Osteocyte (in vitro differentiated cells): ENCODE data around the gene TMCO2. TPM values are rescaled to one million over a fixed set of nuclear protein-coding genes. Genes with fewer than 3 reads are reported as not detected.

Experiments
- DNase-seq: peaks from one replicate; pipeline ENCODE4 v3.0.0; 2021; ENCODE audit warnings: mixed read lengths; ENCODE audit not compliant: unreplicated experiment; ENCODE audit errors: extremely low spot score
- H3K27ac Mint-ChIP-seq: one replicate; pipeline ENCODE4 v1.8.0; 2021; ENCODE audit warnings: mild to moderate bottlenecking, mixed read lengths; ENCODE audit not compliant: unreplicated experiment
- H3K27me3 Mint-ChIP-seq: one replicate; pipeline ENCODE4 v1.8.0; 2021; ENCODE audit warnings: mixed read lengths; ENCODE audit not compliant: unreplicated experiment
- H3K36me3 Mint-ChIP-seq: one replicate; pipeline ENCODE4 v1.8.0; 2021; ENCODE audit warnings: mixed read lengths; ENCODE audit not compliant: unreplicated experiment
- H3K4me1 Mint-ChIP-seq: one replicate; pipeline ENCODE4 v1.8.0; 2021; ENCODE audit warnings: mixed read lengths; ENCODE audit not compliant: unreplicated experiment
- H3K4me3 Mint-ChIP-seq: one replicate; pipeline ENCODE4 v1.8.0; 2021; ENCODE audit warnings: mild to moderate bottlenecking, moderate library complexity, mixed read lengths; ENCODE audit not compliant: unreplicated experiment
- H3K9me3 Mint-ChIP-seq: one replicate; pipeline ENCODE4 v1.8.0; 2021; ENCODE audit warnings: mixed read lengths; ENCODE audit not compliant: unreplicated experiment
- total RNA-seq: library from RNA; stranded (reverse); gene quantifications from 2 replicates; pipeline ENCODE4 v1.2.1, GENCODE V29; 2021
- TF ChIP-seq, protein P1 (sequence below): fragments of 200-600 bp; sonication (generic); IDR thresholded peaks from 2 replicates; pipeline ENCODE4 v1.5.0; 2021; ENCODE audit warnings: antibody characterized with exemption, mild to moderate bottlenecking, moderate library complexity

TMCO2 gene
- total RNA-seq, 1 donor from 2014 or later, result not detected

DNA sequence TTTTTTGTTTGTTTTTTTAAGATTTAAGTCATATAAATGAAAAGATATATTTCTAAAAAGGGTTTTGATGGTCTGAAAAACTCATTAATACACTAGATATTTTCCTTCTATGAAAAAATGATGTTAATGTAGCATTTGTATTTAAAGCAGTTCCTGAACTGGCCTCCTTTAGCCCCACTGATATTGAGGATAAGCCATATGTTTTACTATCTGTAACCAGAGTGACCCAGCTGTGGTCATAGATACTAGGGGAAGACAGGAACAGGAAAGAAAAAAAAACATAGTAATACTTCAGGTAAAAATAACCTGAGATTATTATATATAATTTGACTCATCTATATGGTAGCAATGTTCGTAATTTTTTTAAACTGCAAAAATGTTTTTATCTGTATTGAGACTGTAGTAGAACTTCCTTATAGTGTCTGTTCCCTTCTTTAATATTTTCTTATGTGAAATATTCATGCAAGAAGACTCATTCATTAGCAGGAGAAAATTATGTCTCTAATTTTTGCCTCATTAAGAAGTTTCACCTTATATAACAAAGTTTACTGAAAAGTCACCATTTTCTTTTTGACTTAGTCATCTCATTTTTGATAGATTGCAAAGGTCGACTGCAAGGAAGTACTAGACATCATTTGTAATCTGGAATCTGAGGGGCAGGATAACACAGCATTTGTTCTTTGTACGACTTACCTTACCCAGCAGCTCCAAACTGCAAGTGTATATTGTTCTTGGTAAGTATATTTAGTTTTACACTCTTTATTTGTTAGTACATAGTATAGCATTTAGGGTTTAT, 25.6 kb upstream of the TMCO2 start:
- H3K4me1 Mint-ChIP-seq, result peaks cover 2% of the 10 kb centered on the region
- H3K27me3 Mint-ChIP-seq, result no peaks in the 10 kb centered on the region
- H3K9me3 Mint-ChIP-seq, result no peaks in the 10 kb centered on the region
- H3K36me3 Mint-ChIP-seq, result peaks cover 7% of the 10 kb centered on the region
- TF ChIP-seq, protein P1, sequence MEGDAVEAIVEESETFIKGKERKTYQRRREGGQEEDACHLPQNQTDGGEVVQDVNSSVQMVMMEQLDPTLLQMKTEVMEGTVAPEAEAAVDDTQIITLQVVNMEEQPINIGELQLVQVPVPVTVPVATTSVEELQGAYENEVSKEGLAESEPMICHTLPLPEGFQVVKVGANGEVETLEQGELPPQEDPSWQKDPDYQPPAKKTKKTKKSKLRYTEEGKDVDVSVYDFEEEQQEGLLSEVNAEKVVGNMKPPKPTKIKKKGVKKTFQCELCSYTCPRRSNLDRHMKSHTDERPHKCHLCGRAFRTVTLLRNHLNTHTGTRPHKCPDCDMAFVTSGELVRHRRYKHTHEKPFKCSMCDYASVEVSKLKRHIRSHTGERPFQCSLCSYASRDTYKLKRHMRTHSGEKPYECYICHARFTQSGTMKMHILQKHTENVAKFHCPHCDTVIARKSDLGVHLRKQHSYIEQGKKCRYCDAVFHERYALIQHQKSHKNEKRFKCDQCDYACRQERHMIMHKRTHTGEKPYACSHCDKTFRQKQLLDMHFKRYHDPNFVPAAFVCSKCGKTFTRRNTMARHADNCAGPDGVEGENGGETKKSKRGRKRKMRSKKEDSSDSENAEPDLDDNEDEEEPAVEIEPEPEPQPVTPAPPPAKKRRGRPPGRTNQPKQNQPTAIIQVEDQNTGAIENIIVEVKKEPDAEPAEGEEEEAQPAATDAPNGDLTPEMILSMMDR, result no peak
- no peak for DNase-seq
- no peak overlapping the region for H3K27ac Mint-ChIP-seq
- H3K4me3 Mint-ChIP-seq, result no peak overlapping the region

DNA sequence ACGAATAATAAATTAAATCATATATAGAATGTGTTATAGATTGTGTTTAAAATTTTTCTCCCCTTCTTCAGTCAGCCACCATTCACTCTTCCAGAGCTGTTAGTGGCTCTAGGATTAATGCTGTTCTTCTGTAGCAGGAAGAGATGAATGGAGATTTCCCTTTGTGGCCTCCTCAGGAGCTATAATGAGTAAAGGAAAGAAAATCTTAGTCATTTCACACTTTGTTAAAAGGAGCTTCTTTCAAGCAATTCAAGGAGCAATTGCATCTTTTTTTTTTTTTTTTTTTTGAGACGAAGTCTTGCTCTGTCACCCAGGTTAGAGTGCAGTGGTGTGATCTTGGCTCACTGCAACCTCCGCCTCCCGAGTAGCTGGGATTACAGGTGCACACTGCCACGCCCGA, 23.7 kb upstream of the TMCO2 start:
- Mint-ChIP-seq H3K27me3 (no peaks in the 10 kb centered on the region), H3K4me3 (no peak overlapping the region), H3K36me3 (peaks cover 7% of the 10 kb centered on the region), H3K27ac (no peak overlapping the region), H3K9me3 (no peaks in the 10 kb centered on the region), H3K4me1 (peaks cover 5% of the 10 kb centered on the region)
- no peak for DNase-seq
- TF ChIP-seq, protein P1, result no peak

DNA sequence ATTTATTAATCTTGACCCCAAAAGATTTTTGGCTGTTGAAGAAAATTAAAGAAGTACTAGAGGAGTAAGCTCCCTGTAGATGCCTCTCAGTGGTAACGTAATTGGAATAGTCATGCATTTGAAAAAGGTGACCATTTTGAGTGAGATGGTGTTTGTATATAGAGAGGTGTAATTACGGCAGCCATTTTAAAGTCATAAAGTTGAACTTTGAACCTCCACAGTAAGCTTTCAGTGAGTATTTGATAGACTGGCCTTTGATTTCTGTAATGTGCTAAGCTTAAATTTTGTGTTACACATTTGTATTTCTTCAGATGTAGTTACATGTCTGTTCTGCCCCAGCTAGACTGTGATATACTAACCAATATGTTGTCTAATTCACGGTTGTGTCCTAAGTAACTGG, 21.5 kb upstream of the TMCO2 start:
- Mint-ChIP-seq H3K27ac (no peak overlapping the region), H3K4me3 (no peak overlapping the region), H3K4me1 (peaks cover 5% of the 10 kb centered on the region), H3K27me3 (no peaks in the 10 kb centered on the region), H3K36me3 (peaks cover 14% of the 10 kb centered on the region), H3K9me3 (no peaks in the 10 kb centered on the region)
- no peak for DNase-seq
- TF ChIP-seq, protein P1, result no peak

DNA sequence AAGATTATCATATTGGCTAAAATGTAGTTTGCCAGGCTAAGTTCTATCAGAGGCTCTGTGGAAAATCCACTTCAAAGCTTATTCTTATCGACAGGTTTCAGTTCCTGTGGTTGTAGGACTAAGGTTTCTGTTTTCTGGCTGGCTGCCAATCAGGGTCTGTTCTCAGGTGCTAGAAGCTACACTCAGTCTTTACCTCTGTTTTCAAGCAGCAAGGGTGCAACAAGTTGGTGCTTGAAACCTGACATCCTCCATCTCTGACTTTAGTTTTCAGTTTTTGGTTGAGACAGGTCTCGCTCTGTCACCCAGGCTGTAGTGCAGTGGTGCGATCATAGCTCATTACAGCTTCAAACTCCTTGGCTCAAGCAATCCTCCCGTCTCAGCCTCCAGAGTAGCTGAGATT, 15.3 kb upstream of the TMCO2 start:
- no peak overlapping the region for H3K4me3 Mint-ChIP-seq
- H3K36me3 Mint-ChIP-seq, result peaks cover 44% of the 10 kb centered on the region
- no peak for DNase-seq
- H3K27me3 Mint-ChIP-seq, result no peaks in the 10 kb centered on the region
- peaks cover 3% of the 10 kb centered on the region for H3K4me1 Mint-ChIP-seq
- TF ChIP-seq, protein P1, result no peak
- H3K27ac Mint-ChIP-seq, result no peak overlapping the region
- H3K9me3 Mint-ChIP-seq, result no peaks in the 10 kb centered on the region

DNA sequence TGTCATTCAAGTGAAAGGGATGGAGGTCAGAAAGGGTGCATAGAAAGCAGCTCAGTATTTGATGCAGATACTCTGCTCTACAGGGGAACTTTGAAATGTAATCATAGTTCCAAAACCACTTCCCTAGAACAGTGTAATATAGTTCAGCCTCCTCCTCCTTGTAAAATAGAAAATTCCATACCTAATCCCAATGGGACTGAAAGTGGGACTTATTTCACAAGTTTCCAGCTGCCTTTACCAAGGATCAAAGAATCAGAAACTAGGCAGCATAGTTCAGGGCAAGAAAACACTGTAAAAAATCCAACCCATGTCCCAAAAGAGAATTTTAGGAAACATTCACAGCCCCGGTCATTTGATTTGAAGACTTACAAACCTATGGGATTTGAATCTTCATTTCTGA, 8.1 kb upstream of the TMCO2 start:
- DNase-seq, result no peak
- no peak overlapping the region for H3K4me3 Mint-ChIP-seq
- no peak overlapping the region for H3K27ac Mint-ChIP-seq
- peaks cover 27% of the 10 kb centered on the region for H3K4me1 Mint-ChIP-seq
- H3K27me3 Mint-ChIP-seq, result no peaks in the 10 kb centered on the region
- H3K9me3 Mint-ChIP-seq, result no peaks in the 10 kb centered on the region
- TF ChIP-seq, protein P1, result no peak
- peaks cover 29% of the 10 kb centered on the region for H3K36me3 Mint-ChIP-seq
